RWPE2 (cell line): ENCODE data around the gene THSD4.

Source experiments
- ATAC-seq: fragments of 200-7000 bp; cut with Tn5 transposase; 3 replicates; pipeline ENCODE4 v1.9.1; 2021; ENCODE audit warnings: low read depth
- DNase-seq: peaks from one replicate; pipeline ENCODE4 v3.0.0-alpha.2; 2020; ENCODE audit warnings: low spot score
- H3K27ac ChIP-seq: fragments of 450-650 bp; 2 replicates; pipeline ENCODE4 v1.5.1; 2017; ENCODE audit warnings: mild to moderate bottlenecking; ENCODE audit not compliant: poor library complexity, severe bottlenecking
- H3K27me3 ChIP-seq: fragments of 250-450 bp; sonication (Bioruptor Pico); 2 replicates; pipeline ENCODE4 v1.5.1; 2021; ENCODE audit warnings: mild to moderate bottlenecking, moderate library complexity; ENCODE audit not compliant: insufficient read depth, poor library complexity, severe bottlenecking
- H3K36me3 ChIP-seq: fragments of 250-450 bp; sonication (Bioruptor Pico); 2 replicates; pipeline ENCODE4 v1.5.1; 2020; ENCODE audit warnings: low read depth, mild to moderate bottlenecking, moderate library complexity
- H3K4me1 ChIP-seq: fragments of 250-450 bp; sonication (Bioruptor Pico); 2 replicates; pipeline ENCODE4 v1.5.1; 2021; ENCODE audit warnings: mild to moderate bottlenecking, moderate library complexity; ENCODE audit not compliant: insufficient read depth, poor library complexity, severe bottlenecking
- H3K4me3 ChIP-seq: fragments of 250-450 bp; sonication (Bioruptor Pico); 2 replicates; pipeline ENCODE4 v1.5.1; 2021; ENCODE audit warnings: mild to moderate bottlenecking, moderate library complexity; ENCODE audit not compliant: severe bottlenecking
- H3K9me3 ChIP-seq: fragments of 250-450 bp; sonication (Bioruptor Pico); 2 replicates; pipeline ENCODE4 v1.5.1; 2021; ENCODE audit warnings: mild to moderate bottlenecking, moderate library complexity; ENCODE audit not compliant: severe bottlenecking
- CTCF ChIP-seq: fragments of 450-650 bp; IDR thresholded peaks from one replicate; pipeline ENCODE4 v1.5.1; 2017; ENCODE audit warnings: mild to moderate bottlenecking, moderate library complexity; ENCODE audit not compliant: poor library complexity, severe bottlenecking

The THSD4 gene

GRCh38 chr15:71333136-71333700 is 217.9 kb downstream of the THSD4 start:
- Histone ChIP-seq H3K27me3 (no peaks in the 10 kb centered on the region), H3K27ac (peak overlapping the region; percentile 11), H3K9me3 (no peaks in the 10 kb centered on the region), H3K4me3 (no peak overlapping the region), H3K4me1 (peaks cover 46% of the 10 kb centered on the region), H3K36me3 (peaks cover 44% of the 10 kb centered on the region)
- TF ChIP-seq CTCF = no peak
- ATAC-seq = no peak
- DNase-seq = no peak

GRCh38 chr15:71333839-71334238 is 218.6 kb downstream of the THSD4 start:
- TF ChIP-seq CTCF = no peak
- ATAC-seq (no peak), DNase-seq (no peak)
- Histone ChIP-seq H3K27me3 (no peaks in the 10 kb centered on the region), H3K36me3 (peaks cover 44% of the 10 kb centered on the region), H3K4me1 (peaks cover 51% of the 10 kb centered on the region), H3K27ac (peak overlapping the region; percentile 11), H3K4me3 (no peak overlapping the region), H3K9me3 (no peaks in the 10 kb centered on the region)

GRCh38 chr15:71334434-71334833 is 219.2 kb downstream of the THSD4 start:
- DNase-seq (no peak), ATAC-seq (no peak)
- H3K4me3 ChIP-seq = no peak overlapping the region
- no peaks in the 10 kb centered on the region for H3K9me3 ChIP-seq
- H3K27me3 ChIP-seq = no peaks in the 10 kb centered on the region
- H3K27ac ChIP-seq = no peak overlapping the region
- H3K4me1 ChIP-seq = peaks cover 51% of the 10 kb centered on the region
- H3K36me3 ChIP-seq = peaks cover 50% of the 10 kb centered on the region
- no peak for TF ChIP-seq CTCF

- no peak for TF ChIP-seq CTCF
- H3K4me1 ChIP-seq = peaks cover 47% of the 10 kb centered on the region
- no peaks in the 10 kb centered on the region for H3K27me3 ChIP-seq
- H3K9me3 ChIP-seq = no peaks in the 10 kb centered on the region
- peaks cover 51% of the 10 kb centered on the region for H3K36me3 ChIP-seq
- peak overlapping the region; percentile 86 for H3K27ac ChIP-seq
- H3K4me3 ChIP-seq = no peak overlapping the region
- DNase-seq (no peak), ATAC-seq (no peak)
Observed at GRCh38 chr15:71334873-71335272, 219.6 kb downstream of the THSD4 start.

- Histone ChIP-seq H3K27ac (peak overlapping the region; percentile 86), H3K4me3 (no peak overlapping the region), H3K9me3 (no peaks in the 10 kb centered on the region), H3K27me3 (no peaks in the 10 kb centered on the region), H3K4me1 (peaks cover 40% of the 10 kb centered on the region), H3K36me3 (peaks cover 46% of the 10 kb centered on the region)
- ATAC-seq = no peak
- no peak for TF ChIP-seq CTCF
- no peak for DNase-seq
Observed at GRCh38 chr15:71335591-71335990, 220.3 kb downstream of the THSD4 start.
